GM10266 (cell line): Measurements from ENCODE around the gene GNE.

Experiments
- DNase-seq: peaks from one replicate; pipeline ENCODE4 v3.0.0; 2012; ENCODE audit errors: extremely low spot score
- CTCF ChIP-seq: IDR thresholded peaks from 2 replicates; pipeline ENCODE4 v1.5.1; 2012; ENCODE audit warnings: mild to moderate bottlenecking, low read depth; ENCODE audit not compliant: control insufficient read depth, insufficient read depth; ENCODE audit errors: missing control alignments

The GNE gene

GRCh38 chr9:36293171-36293570 is 34.9 kb upstream of the GNE start:
- no peak for TF ChIP-seq CTCF
- DNase-seq, result no peak

- TF ChIP-seq CTCF, result no peak
- DNase-seq, result no peak
These were observed 34.4 kb upstream of the GNE start for GRCh38 chr9:36292641-36293040.

GRCh38 chr9:36290996-36291395 is 32.7 kb upstream of the GNE start:
- DNase-seq, result no peak
- TF ChIP-seq CTCF, result no peak

- DNase-seq, result no peak
These were observed 31.7 kb upstream of the GNE start for GRCh38 chr9:36289836-36290435.

GRCh38 chr9:36288070-36288469 is 29.8 kb upstream of the GNE start:
- no peak for TF ChIP-seq CTCF
- no peak for DNase-seq

More at GRCh38 chr9:36289836-36290435, 31.7 kb upstream of the GNE start:
- no peak for TF ChIP-seq CTCF

- DNase-seq, result no peak
- TF ChIP-seq CTCF, result no peak
These were observed 28.1 kb upstream of the GNE start for GRCh38 chr9:36286388-36286787.

- no peak for DNase-seq
- TF ChIP-seq CTCF, result no peak
These were observed 26.0 kb upstream of the GNE start for GRCh38 chr9:36284226-36284625.
